Type B pancreatic cell (in vitro differentiated cells): Measurements from ENCODE around the gene PIK3CB. TPM values are rescaled to one million over a fixed set of nuclear protein-coding genes. Genes with fewer than 3 reads are reported as not detected.
A peak's percentile ranks its signal among the peaks of the same experiment; 100 is the strongest.

Source experiments
- DNase-seq: peaks from one replicate; pipeline ENCODE4 v3.0.0; 2021; ENCODE audit warnings: mixed read lengths; ENCODE audit not compliant: unreplicated experiment; ENCODE audit errors: extremely low spot score
- H3K27ac Mint-ChIP-seq: 2 replicates; pipeline ENCODE4 v1.8.0; 2021; ENCODE audit warnings: mild to moderate bottlenecking, mixed read lengths
- H3K27me3 Mint-ChIP-seq: 2 replicates; pipeline ENCODE4 v1.8.0; 2021; ENCODE audit warnings: mixed read lengths
- H3K36me3 Mint-ChIP-seq: 2 replicates; pipeline ENCODE4 v1.8.0; 2021; ENCODE audit warnings: mixed read lengths
- H3K4me1 Mint-ChIP-seq: one replicate; pipeline ENCODE4 v1.8.0; 2021; ENCODE audit warnings: mixed read lengths; ENCODE audit not compliant: unreplicated experiment
- H3K4me3 Mint-ChIP-seq: 2 replicates; pipeline ENCODE4 v1.8.0; 2021; ENCODE audit warnings: mild to moderate bottlenecking, mixed read lengths
- H3K9me3 Mint-ChIP-seq: 2 replicates; pipeline ENCODE4 v1.8.0; 2021; ENCODE audit warnings: mixed read lengths
- total RNA-seq: library from RNA; stranded (reverse); gene quantifications from 2 replicates; pipeline ENCODE4 v1.2.1, GENCODE V29; 2021; ENCODE audit warnings: low replicate concordance
- TF ChIP-seq, protein P1 (sequence below): fragments of 200-600 bp; sonication (generic); conservative IDR thresholded peaks from 2 replicates; pipeline ENCODE4 v1.5.0; 2021; ENCODE audit warnings: antibody characterized with exemption, mild to moderate bottlenecking

The PIK3CB gene
- total RNA-seq, 1 donor from 2014 or later, result 14.8 TPM

DNA sequence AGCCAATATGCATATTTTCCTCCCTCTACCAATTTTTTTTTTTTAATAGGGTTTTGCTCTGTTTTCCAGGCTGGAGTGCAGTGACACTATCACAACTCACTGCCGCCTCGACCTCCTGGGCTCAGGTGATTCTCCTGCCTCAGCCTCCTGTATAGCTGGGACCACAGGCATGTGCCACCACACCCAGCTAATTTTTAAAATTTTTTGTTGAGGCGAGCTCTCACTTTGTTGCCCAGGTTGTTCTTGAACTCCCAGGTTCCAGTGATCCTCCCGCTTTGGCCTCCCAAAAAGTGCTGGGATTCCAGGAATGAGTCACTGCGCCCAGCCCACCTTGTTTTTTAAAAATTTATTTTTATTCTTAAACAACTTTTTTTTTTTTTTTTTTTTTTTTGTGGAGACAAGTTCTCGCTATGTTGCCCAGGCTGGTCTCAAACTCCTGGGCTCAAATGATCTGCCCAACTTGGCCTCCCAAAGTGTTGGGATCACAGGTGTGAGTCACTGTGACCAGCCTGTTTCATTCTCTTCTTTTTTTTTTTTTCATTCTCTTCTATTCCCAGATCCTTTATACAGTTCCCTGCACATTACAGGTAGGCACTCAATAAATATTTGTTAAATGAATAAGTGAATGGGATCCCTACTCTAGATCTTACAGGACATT, 40.5 kb upstream of the PIK3CB start:
- Mint-ChIP-seq H3K9me3 (peaks cover 11% of the 10 kb centered on the region), H3K4me1 (no peaks in the 10 kb centered on the region), H3K36me3 (no peaks in the 10 kb centered on the region), H3K27ac (no peak overlapping the region), H3K27me3 (no peaks in the 10 kb centered on the region), H3K4me3 (no peak overlapping the region)
- DNase-seq, result no peak
- TF ChIP-seq, protein P1, sequence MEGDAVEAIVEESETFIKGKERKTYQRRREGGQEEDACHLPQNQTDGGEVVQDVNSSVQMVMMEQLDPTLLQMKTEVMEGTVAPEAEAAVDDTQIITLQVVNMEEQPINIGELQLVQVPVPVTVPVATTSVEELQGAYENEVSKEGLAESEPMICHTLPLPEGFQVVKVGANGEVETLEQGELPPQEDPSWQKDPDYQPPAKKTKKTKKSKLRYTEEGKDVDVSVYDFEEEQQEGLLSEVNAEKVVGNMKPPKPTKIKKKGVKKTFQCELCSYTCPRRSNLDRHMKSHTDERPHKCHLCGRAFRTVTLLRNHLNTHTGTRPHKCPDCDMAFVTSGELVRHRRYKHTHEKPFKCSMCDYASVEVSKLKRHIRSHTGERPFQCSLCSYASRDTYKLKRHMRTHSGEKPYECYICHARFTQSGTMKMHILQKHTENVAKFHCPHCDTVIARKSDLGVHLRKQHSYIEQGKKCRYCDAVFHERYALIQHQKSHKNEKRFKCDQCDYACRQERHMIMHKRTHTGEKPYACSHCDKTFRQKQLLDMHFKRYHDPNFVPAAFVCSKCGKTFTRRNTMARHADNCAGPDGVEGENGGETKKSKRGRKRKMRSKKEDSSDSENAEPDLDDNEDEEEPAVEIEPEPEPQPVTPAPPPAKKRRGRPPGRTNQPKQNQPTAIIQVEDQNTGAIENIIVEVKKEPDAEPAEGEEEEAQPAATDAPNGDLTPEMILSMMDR, result no peak

DNA sequence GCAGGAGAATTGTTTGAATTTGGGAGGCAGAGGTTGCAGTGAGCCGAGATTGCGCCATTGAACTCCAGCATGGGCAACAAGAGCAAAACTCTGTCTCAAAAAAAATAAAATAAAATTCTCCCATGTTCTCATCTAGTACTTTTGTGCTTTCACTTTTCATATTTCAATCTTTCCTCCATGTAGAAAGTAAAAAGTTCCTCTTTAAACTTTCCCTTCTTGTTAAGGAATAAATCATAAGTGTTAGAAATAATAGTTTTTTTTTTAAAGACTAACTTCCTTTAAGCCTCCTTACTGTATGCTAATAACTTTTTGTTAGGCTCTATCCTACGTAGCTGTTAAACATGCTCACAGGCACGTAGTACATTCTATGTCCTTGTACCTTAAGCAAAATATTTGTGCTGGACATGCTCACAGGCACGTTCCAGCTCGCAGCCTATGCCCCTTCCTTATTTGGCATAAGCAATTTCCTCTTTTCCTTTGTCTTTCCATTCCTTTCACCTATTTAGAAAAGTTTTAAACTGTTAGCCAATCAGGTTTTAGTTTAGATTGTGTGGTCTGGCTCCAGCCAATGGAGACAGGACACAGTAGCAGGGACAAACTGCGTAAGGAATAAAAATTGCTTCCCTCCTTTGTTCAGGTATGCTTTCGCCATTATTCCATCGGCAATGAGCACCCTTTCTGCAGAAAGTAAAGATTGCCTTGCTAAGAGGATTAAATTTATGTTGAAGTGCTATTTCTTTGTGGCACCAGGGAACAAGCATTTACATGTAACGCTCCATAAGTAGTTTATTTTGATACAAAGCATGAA, 38.9 kb upstream of the PIK3CB start:
- TF ChIP-seq, protein P1, result no peak
- Mint-ChIP-seq H3K4me3 (no peak overlapping the region), H3K4me1 (no peaks in the 10 kb centered on the region), H3K27me3 (no peaks in the 10 kb centered on the region), H3K27ac (no peak overlapping the region), H3K9me3 (peaks cover 11% of the 10 kb centered on the region), H3K36me3 (no peaks in the 10 kb centered on the region)
- DNase-seq, result no peak

DNA sequence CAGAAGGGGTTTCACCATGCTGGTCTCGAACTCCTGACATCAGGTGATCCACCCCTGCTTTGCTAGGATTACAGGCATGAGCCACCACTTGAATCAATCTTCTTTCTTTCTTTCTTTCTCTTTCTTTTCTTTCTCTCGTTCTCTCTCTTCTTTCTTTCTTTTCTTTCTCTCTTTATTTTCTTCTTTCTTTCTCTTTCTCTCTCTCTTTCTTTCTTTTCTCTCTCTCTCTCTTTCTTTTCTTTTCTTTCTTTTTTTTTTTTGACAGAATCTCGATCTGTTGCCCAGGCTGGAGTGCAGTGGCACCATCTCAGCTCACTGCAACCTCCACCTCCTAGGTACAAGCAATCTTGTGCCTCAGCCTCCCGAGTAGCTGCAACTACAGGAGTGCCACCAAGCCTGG, 37.9 kb upstream of the PIK3CB start:
- H3K4me1 Mint-ChIP-seq, result no peaks in the 10 kb centered on the region
- H3K36me3 Mint-ChIP-seq, result no peaks in the 10 kb centered on the region
- H3K9me3 Mint-ChIP-seq, result peaks cover 11% of the 10 kb centered on the region
- DNase-seq, result no peak
- TF ChIP-seq, protein P1, result no peak
- no peak overlapping the region for H3K27ac Mint-ChIP-seq
- no peaks in the 10 kb centered on the region for H3K27me3 Mint-ChIP-seq
- no peak overlapping the region for H3K4me3 Mint-ChIP-seq

DNA sequence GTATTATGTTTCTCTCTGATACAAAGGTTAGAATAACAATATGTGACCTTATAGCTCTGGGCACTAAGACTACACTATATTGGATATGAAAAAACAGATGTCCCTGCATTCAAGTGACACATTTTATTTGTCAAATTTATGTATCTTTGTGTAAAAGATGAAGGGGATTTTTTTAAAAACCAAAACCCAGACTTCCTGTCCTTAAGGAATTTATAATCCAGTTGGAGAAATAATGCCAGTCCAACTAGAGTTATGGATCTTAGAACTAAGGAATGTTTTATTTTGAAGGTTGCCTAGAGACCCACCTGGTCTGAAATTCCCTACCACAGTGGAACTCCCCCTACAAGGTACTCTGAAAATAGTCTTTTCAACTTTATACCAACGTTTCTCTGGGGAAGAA, 33.3 kb upstream of the PIK3CB start:
- no peak overlapping the region for H3K27ac Mint-ChIP-seq
- H3K4me1 Mint-ChIP-seq, result peaks cover 5% of the 10 kb centered on the region
- TF ChIP-seq, protein P1, result no peak
- H3K9me3 Mint-ChIP-seq, result no peaks in the 10 kb centered on the region
- no peak for DNase-seq
- H3K36me3 Mint-ChIP-seq, result no peaks in the 10 kb centered on the region
- H3K4me3 Mint-ChIP-seq, result no peak overlapping the region
- H3K27me3 Mint-ChIP-seq, result no peaks in the 10 kb centered on the region

DNA sequence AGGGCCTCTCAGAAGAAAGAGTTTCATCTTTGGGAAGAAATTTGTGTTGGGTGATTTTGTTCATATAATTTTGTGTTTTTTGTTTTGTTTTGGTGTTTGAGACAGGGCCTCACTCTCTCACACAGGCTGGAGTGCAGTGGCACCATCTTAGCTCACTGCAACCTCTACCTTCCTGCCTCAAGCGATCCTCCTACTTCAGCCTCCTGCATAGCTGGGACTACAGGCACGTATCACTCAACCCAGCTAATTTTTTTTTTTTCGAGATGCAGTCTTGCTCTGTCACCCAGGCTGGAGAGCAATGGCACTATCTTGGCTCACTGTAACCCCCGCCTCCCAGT, 29.0 kb upstream of the PIK3CB start:
- no peak for DNase-seq
- Mint-ChIP-seq H3K4me1 (peaks cover 18% of the 10 kb centered on the region), H3K9me3 (no peaks in the 10 kb centered on the region), H3K4me3 (no peak overlapping the region), H3K36me3 (no peaks in the 10 kb centered on the region), H3K27ac (peak overlapping the region; percentile 80), H3K27me3 (no peaks in the 10 kb centered on the region)
- TF ChIP-seq, protein P1, result no peak
